NCI-H460 (cell line): ENCODE measurements around the gene SRI. TPM values are rescaled to one million over a fixed set of nuclear protein-coding genes. Genes with fewer than 3 reads are reported as not detected.
A peak's percentile ranks its signal among the peaks of the same experiment; 100 is the strongest.
"Not testable (repeated sequence)": the region's sequence is repeated elsewhere in the genome, so short reads cannot be mapped to it uniquely, and the experiment has no call there.

ENCODE experiments used
- DNase-seq: peaks from one replicate; pipeline ENCODE4 v3.0.0-alpha.2; 2016; ENCODE audit warnings: low read depth; ENCODE audit errors: extremely low read depth
- total RNA-seq: library from RNA; depleted of rRNA; stranded (reverse); fragments of >200 nt; shearing (Covaris generic); gene quantifications from 2 replicates; pipeline ENCODE4 v1.2.3, GENCODE V29; 2014; rRNA removed

Gene SRI
- total RNA-seq, 1 experiment from 2014 or later: 127 TPM

DNA sequence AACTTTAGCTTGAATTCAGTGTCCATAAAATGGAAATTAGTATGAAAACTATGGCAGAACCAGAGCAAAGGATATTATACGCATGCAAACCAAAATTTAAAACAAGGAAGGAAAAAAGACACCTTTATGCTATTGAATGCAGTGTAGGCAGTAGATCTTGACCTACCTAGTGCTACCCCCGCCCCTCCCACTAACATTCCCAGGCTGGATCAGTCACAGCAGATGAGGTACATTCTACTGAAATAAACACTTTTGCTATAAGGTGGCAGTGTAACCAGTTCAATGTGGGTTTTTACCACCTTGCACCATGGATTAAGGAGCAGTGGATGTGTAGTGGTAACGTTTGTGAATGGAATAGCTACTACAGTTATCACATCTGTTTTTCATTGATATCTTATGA, 27.9 kb downstream of the SRI start:
- DNase-seq: no peak

GRCh38 chr7:88185650-88186049, 34.2 kb downstream of the SRI start:
- DNase-seq: no peak

DNA sequence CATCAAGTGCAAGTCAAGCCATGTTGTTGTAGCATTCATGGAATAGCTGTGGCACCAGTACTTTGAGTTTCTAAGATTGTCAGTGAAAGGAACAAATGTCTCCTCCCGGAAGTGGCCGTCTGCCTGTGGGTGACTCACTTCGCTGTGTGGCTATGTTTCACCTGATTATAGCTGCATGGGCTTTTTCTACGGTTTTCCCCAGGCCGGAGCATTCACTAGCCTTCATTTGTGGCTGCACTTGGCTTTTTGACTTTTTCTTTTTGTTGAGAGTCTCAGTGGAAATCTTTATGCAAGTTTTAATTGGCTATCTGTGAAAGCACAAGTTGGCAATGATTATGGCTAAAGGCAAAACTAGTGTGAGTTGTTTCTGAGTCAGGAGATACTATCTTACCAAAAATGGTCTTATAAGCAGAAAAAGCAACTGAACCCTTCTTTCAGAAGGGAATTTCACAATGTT, 35.0 kb downstream of the SRI start:
- no peak for DNase-seq

DNA sequence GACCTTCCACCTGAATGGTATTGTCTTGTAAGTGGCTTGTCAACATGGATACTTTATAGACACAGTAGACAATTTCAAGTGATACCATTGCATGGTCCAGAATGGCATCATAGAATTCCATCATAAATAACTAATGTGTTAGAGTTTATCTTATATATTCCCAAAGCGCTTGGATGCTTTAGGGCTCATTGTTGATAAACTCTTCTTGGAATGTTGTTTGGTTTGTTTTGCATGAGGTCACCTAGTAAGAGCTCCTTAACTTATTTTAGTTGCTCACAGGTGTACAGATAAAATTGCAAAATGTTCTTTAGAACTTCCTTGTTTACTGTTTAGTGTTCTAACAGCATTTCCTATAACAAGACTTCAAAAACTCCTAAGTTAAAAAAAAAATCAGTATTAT, 36.8 kb downstream of the SRI start:
- no peak for DNase-seq

DNA sequence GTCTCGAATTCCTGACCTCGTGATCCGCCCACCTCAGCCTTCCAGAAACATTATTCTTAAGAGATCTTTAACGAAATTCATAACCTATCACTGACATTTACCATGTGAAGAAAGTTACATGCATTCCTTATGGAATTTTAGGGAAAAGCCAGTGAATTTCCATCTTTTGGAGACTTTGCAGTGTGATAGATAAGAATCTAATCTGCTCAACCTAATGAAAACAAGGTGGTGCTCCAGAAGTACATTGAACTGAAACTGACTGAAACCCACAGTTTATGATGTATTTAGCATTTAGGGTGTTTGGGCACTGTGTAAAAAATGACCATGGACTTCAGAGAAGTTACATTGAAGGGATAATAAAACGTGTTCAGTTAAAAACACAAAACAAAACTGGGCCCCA, 43.6 kb downstream of the SRI start:
- DNase-seq: no peak

- no peak for DNase-seq
Measured at GRCh38 chr7:88172842-88173241, 47.0 kb downstream of the SRI start.

DNA sequence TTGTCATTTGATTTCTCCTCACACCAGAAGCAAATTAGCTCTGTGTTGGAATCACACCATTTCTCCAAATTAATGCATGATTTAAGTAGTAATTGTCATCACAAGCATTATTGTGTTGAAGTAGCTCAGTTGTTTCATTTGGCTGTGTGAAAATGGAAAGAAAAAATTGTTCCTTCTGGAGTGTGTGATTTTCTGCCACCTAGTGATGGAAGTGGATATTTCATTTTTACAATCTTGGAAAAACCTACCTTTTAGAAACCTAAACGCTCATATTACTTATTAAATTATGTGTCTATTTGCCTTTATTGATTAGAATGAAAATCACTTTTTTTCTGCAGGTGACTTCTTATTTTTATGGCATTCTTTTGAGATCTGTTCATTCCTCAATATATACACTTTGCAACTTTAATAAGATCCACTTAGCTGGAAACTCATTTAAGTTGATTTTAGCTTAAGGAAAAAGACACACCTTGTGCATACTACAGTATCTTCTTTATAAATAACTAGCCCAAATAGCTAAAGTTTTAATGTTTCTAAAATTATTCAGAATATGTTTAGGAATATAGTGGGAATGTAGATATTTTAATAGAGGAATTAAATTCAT, 50.0 kb downstream of the SRI start:
- DNase-seq: peak; percentile 17

- DNase-seq: no peak
Measured at GRCh38 chr7:88167721-88168120, 52.1 kb downstream of the SRI start.

- DNase-seq: no peak
Measured at GRCh38 chr7:88167223-88167622, 52.6 kb downstream of the SRI start.

GRCh38 chr7:88165697-88166096, 54.1 kb downstream of the SRI start:
- no peak for DNase-seq

- not testable (repeated sequence) for DNase-seq
Measured at GRCh38 chr7:88159741-88160140, 60.1 kb downstream of the SRI start.

- no peak for DNase-seq
Measured at GRCh38 chr7:88156356-88156755, 63.5 kb downstream of the SRI start.

GRCh38 chr7:88155756-88156155, 64.1 kb downstream of the SRI start:
- DNase-seq: no peak

Other genes starting within 250 kb of the SRI start
- 0.10 and 0.29 TPM in 2 replicates for gene STEAP4, start 86.9 kb upstream of the SRI start, total RNA-seq